SIG-M5 treated with dmso at 0.1 percent for 504 hours (cell line): ENCODE data around the gene TNPO1.
A peak's percentile ranks its signal among the peaks of the same experiment; 100 is the strongest.
"Not testable (repeated sequence)": the region's sequence is repeated elsewhere in the genome, so short reads cannot be mapped to it uniquely, and the experiment has no call there.

Experiments
- DNase-seq: peaks from one replicate; lab custom pipeline; 2025; ENCODE audit not compliant: unreplicated experiment; lab: John Stamatoyannopoulos, UW

TNPO1 gene

DNA sequence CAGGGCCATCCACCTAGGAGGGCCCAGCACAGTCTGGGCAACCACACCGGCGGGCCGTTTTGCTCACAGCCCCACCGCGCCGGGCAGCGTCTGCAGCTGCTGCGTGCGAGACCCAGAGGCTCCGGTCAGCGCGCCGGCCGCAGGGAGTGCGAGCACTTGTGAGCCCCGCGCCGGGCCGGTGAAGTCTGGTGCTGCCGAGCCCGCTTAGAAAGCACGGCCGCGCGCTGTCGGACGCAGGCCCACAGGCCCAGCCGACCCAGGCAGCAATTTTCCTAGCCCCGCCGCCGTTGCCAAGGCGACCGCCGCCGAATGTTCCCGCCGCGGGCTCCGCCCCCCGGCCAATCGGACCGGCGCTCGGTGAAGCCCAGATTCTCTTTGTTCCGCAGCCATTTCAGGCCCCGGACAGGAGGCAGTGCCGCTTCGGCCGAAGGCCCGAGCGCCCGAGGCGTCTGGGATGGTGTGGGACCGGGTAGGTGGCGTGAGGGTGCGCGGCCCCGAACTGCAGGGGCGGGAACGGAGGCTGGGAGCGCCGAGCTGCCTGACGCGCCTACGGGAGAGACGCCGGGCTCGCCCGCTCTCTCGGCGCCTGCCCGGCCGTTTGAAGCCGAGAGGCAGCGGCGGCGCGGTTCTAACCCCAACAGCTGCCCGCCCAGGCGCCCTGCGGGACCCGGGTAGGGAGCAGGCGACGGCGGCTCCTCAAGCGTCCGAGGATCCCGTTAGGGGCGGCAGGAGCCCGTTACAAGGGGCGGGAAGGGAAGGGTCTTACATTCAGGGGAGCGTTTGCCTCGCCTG, at the start of gene TNPO1:
TSS of gene TNPO1 (plus strand) at position 378 of the 792 bp plus-strand sequence. CDS start at position 455, 77 bp downstream.
- peak; percentile 74 for DNase-seq

DNA sequence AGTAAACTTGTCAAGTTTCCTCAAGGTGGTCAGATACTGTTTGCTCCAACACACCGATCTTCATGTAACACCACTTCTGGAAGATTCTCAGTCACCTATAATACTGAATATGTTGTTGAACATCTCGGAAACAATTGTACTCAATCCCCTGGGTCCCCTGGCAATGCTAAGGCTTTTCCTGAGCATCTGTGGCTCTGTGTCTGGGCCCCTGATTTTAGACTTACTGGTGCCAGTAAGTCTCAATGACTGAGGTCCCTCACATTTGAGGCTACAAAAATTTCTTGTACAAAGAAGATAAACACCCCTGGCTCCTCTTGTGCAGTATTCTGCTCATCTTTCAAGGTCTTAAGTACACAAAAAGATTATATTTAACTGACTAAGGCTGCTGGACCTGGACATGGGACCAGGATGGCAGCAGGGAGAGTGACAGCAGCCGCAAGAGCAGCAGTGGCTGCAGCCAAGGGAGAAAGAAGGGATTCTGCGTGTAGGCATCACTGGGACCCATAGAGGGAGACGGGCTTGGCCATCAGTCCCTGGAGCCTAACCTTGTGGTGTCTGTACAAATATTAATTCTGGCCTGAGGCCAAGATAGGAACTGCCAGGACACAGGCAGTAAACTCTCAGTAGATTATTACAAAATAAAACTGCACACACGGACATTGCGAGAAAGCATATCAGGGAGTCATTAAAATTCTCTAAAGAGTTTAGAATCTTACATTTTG, 49.0 kb upstream of the TNPO1 start:
- DNase-seq = no peak

DNA sequence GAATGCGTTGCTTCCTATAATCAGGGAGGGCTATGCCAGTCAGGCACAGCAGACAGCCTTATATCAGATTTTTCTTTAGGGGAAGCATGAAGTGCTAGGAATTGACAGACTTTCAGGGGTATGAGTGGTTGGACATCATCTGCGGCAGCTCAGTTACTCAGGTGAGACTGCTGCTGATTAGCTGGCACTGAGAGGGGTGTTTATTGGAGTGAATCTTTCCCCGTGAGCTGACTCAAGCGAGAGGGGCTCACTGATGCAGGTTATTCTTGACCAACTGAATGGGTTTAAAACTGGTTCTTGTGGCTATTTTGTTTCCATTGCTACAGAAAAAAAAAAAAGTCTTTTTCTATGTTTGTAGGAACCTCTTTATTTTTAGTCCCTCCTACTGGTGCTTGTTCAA, 46.2 kb upstream of the TNPO1 start:
- DNase-seq = no peak

DNA sequence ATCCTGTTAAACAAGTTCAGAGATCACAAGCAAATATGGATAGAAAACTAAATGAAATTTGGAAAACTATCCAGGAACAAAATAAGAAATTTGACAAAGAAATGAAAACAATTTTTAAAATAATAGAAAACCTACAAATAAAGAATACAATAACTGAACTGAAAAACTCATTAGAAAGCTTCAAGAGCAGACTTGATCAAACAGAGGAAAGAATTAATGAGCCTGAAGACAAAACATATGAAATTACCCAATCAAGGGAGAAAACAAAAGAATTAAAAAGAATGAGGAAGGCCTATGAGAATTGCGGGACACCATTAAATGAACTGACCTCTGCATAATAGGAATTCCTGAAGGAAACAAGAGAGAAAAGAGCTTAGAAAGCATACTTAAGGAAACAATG, 39.8 kb upstream of the TNPO1 start:
- no peak for DNase-seq

DNA sequence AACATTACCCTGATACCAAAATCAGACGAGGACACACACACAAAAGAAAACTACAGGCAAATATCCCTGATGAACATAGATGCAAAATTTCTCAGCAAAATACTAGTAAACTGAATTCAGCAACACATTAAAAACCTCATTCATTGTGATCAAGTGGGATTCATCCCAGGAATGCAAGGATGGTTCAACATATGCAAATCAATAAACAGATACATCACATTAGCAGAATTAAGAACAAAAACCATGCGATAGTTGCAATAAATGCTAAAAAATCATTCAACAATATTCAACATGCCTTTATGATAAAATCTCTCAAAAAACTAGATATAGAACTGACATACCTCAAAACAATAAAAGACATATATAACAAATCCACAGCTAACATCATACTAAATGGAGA, 36.9 kb upstream of the TNPO1 start:
- no peak for DNase-seq

DNA sequence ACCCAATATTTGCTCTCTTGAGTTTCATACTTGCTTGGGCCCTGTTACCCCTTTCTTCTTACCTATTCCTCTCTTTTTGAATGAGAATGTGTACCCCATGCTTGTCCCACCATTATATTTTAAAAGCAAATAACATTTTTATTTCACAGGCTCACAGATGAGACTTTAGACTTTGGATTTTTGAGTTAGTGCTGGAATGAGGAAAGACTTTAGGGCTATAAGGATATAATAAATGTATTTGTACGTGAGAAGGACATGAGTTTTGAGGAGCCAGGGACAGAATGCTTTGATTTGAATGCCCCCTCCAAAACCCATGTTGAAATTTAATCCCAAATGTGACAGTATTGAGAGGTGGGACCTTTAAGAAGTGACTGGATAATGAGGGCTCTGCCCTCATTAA, 33.1 kb upstream of the TNPO1 start:
- no peak for DNase-seq

DNA sequence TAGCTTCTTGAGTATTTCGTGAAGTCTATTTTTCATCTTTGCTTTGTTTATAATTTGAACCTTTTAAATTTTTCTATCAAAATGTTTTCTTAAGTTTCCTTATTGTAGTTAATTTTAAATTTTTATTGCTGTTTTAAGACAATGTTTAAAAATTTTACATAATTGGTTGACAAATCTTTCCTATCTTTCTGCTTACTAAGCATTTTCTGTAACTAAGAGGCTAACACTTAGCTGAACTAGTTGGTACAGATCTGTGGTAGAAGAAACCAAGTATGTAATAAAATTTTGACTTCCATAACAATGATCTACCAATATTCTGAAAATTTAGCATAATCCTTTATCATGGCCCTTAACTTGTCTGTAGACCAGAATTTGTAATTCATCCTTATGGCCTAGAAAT, 32.3 kb upstream of the TNPO1 start:
- DNase-seq = no peak

DNA sequence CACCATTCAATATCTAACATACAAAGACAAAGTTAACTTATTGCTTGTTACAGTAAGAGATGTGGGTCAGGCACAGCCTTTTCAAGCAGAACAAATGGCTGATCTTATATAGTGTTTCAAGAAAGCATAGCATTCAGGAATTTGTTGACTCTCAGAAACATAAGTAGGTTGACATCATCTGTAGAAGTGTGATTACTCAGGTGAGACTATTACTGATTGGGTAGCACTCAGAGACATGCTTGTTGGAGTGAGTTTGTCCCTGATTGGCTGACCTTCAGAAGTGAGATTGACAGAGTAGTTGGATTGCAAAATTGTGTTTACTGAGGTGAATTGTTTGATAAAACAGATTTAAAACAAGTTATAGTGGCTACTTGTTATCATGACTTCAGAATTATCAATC, 30.7 kb upstream of the TNPO1 start:
- no peak for DNase-seq

DNA sequence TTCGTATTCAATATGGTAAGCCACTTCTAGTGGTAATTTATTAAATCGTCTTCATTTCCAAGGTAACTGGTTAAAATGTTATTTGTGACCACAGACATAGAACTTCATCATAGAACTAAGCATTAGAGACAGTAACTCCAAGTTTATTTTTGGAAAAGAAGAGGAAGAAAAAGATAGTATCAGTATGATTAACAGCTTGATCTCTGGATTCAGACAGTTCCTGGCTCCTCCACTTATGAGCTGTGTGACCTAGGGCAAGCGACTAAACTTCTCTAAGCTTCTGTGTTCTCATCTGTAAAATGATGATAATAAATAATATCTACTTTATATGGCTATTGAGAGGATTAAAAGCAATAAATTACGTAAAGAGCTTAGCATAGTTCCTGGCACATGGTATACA, 29.8 kb upstream of the TNPO1 start:
- no peak for DNase-seq

DNA sequence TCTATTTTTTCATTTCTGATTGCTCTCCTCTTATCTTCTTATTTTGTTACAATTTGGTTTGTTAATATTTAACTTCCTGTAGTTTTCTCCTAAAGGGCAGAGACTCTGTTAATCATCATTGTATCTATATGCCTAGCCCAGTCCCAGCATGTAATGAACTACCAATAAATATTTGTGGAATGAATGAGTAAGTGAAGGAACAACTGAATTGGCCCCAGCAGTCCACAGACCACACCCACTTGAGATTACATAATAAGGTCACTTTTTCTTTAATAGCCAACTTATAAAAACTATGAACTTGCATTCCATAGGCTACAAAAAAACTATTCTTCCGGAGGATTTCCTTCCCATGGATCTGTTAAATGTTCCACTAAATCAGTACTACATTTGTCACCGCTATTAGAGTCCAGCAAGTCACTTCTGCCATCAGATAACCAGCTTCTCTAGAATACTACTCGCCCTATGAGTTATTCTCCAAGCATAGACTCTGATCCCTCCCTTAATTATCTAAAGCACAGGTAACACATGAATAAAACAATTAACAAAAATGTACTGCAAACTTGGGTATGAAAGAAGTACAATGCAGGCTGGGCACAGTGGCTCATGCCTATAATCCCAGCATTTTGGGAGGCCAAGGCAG, 27.5 kb upstream of the TNPO1 start:
- DNase-seq = no peak

DNA sequence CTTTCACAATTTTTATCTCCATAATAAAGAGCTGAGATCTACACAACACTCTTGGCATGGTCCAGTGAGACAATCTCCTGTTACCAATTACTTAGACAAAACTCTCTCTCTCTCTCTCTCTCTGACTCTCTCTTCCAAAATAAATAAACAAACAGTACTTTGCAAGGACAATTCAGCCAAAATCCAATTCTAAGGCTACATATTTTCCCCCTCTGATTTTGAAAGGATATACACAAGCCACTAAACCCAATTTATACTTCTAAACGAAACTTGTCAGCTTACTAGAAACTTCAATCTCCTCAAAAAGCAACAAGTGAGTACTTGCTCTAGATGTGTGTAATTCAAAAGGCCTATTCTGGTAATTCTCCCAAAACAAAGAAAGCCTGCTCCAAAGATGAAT, 26.3 kb upstream of the TNPO1 start:
- DNase-seq = no peak

DNA sequence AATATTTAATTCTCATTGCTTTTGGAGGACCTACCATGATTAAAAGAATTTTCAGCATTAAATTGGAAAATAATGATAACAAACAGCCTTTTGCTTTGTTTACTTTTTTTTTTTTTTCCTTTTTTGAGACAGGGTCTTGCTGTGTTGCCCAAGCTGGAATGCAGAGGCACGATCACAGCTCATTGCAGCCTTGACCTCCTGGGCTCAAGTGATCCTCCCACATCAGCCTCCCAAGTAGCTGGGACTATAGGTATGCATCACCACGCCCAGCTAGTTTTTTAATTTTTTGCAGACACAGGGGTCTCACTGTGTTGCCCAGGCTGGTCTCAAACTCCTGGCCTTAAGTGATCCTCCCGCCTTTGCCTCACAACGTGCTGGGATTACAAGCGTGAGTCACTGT, 23.8 kb upstream of the TNPO1 start:
- not testable (repeated sequence) for DNase-seq

DNA sequence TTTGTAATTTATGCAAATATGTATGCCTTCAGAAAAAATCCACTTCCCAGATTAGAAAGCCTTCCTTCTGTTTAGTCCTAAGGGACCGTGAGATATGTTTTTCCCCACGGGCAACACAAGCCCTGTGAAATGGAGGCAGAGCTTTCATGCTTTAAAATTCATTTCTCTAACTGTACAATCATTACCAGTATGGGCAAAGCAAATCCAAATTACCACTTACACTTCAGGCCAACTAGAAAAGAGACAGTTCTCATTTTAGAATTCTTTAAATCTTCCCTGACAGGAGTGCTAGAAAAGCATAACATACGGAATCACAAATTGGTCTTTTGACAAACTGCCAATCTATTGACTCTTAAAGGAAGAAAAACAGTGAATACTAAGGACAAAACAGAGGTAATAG, 20.5 kb upstream of the TNPO1 start:
- no peak for DNase-seq

DNA sequence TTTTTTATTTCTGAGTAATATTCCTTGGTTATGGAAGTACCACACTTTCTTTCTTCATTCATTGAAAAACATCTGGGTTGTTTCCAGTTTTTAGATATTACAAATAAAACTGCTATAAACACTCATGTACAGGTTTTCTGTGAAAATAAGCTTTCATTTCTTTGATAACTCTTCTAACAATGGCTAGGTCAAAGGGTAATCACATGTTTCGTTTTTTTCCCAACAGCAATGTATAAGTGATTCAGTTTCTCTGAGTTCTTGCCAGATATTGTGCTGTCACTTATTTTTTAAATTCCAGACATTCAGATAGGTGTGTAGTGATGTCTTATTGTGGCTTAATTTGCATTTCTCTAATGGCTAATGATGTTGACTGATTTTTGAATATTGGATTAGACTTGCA, 16.7 kb upstream of the TNPO1 start:
- no peak for DNase-seq

DNA sequence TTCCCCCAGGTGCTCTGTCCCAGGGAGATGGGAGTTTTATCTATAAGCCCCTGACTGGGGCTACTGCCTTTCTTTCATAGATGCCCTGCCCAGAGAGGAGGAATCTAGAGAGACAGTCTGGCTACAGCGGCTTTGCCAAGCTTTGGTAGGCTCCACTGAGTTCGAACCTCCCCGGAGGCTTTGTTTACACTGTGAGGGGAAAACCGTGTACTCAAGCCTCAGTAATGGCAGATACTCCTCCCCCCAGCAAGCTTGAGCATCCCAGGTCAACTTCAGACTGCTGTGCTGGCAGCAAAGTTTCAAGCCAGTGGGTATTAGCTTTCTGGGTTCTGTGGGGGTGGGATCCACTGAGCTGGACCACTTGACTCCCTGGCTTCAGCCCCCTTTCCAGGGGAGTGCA, 7.8 kb upstream of the TNPO1 start:
- not testable (repeated sequence) for DNase-seq

DNA sequence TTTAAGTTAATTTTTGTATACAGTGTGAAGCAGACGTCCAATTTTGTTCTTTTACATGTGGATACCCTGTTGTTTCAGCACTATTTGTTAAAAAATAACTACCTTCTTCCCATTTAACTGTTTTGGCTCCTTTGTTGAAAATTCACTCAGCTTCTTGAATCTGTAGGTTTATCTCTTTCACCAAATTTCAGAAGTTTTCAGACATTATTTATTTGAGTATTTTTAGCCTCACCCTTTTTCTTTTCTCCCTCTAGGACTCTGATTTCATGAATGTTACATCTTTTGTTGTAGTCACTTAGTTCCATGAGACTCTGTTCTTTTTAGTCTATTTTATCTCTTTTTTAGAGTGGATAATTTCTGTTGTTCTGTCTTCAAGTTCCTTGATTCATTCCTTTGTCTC, 4.6 kb upstream of the TNPO1 start:
- DNase-seq = no peak

DNA sequence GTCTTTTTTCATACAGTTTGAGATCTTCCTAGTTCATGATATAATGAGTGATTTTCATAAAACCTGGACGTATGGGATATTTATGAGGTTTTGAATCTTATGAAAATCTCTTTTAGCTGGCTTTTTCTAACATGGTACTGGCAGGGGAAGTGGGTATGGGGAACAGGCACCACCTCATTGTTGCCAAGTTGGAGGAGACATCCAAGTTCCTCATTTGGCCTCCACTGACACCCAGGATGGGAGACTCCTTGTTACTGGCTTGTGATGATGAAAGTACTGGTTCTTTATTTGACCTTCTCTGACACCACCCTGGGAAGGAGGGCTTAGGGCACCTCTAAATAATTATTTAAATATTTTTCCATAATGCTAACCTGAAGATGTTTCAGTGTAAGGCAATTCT, 4.0 kb upstream of the TNPO1 start:
- peak; percentile 79 for DNase-seq

DNA sequence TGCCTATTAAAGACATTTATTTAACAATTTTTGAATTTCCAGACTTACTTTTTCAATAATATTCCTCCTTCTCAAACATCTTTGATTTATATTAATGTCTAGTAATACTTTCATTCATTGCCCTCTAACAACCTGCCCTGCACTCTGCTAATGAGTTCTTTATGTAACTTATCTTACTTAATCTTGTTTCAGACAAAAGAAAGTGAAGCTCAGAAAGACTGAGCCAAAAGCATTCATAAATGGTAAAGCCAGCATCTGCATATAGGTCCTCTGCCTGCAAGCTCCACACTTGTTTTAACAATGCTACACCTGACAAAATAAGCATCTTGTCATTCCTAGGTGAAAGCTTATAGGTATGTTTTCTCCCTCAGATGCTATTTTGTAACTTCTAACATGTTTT, 2.4 kb upstream of the TNPO1 start:
- DNase-seq = no peak

DNA sequence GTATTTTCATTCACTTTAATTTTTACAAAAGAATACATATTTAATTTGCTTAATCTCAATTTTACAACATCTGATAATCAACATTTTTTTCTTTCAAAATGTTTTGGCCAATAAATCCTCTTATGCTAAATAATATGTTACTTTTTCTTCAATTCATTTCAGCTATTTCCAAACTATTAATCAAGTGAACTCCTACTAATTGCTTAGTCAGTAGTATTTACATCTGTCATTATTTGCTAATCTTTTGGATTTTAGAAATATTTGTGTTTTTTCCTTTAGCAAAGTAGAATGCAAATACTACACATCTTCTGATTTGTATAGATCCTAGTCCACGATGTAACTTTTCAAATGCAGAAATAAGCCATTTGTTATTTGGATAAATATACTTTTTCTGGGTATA, 1.6 kb upstream of the TNPO1 start:
- no peak for DNase-seq

DNA sequence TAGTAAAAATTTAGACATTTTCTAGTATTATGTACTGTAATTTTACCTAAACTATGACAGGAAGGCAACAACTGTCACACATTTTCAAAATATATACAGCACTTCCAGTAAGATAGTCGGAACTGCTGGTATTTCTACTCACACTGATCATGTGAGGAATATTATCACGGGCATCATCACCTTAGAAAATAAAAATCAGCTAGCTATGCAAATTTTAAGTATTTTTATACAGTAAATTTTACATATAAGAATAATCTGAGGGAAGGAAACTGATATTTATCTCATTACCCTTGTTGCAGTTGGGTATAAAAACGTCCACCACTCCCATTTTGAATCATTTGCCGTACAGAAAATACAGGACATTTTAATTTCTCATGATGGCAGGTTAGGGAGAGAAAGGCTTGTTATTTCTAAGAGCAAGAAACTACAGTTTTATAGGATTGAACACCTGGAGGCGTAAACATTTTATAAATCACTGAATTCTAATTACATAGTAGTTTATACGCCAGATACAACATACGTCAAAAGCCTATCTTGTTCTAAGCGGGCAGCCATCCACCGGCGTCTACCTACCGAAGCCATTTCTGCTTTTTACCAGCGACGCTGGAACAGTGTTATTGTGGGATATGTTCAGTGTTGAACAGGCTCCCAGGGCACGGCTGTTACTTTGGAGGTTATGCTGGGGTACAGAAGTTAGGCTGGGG, 729 bp upstream of the TNPO1 start:
- peak; percentile 33 for DNase-seq

DNA sequence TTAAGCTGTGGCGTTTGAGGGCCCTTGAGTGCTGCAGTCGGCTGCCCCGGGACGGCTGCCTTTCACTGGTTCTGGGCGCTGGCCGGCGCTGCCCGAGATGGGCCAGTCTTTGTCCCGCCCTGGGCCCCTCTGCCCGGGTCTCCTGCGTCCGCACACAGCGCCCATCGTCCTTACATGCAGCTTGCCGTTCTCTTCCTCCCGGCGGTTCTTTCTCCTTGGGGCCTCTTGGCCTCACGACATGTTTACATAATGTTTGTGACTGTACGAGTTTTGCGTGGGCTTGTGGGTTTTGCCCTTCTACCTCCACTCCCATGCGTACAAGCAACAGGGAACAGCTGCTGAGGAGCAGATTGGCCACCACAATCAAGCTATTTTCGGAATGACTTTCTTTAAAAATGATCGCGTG, 618 bp downstream of the TNPO1 start:
- DNase-seq = peak; percentile 53
